HEK293 (cell line): Measurements from ENCODE around the gene ERBIN.

ENCODE experiments used
- PATZ1 ChIP-seq: fragments of 450-650 bp; formaldehyde crosslinking; IDR thresholded peaks from 2 replicates; pipeline ENCODE4 v1.5.1; 2016; ENCODE audit warnings: missing biosample characterization, missing genetic modification characterization
- TRIM28 ChIP-seq: IDR thresholded peaks from 2 replicates; pipeline ENCODE4 v1.6.1; 2011; ENCODE audit warnings: low read length, control low read depth, borderline replicate concordance
- ZNF10 ChIP-seq: fragments of 450-650 bp; formaldehyde crosslinking; IDR thresholded peaks from 2 replicates; pipeline ENCODE4 v1.5.1; 2017; ENCODE audit warnings: missing biosample characterization, missing genetic modification characterization
- ZNF544 ChIP-seq: fragments of 450-650 bp; formaldehyde crosslinking; IDR thresholded peaks from 2 replicates; pipeline ENCODE4 v1.5.0; 2017; ENCODE audit warnings: missing biosample characterization, missing genetic modification characterization
- TF ChIP-seq, protein P1 (sequence below): fragments of 450-650 bp; formaldehyde crosslinking; IDR thresholded peaks from 2 replicates; pipeline ENCODE4 v1.5.1; 2016; ENCODE audit warnings: missing biosample characterization, missing genetic modification characterization
- TF ChIP-seq, protein P2 (sequence below): fragments of 450-650 bp; formaldehyde crosslinking; IDR thresholded peaks from 2 replicates; pipeline ENCODE4 v1.5.1; 2016; ENCODE audit warnings: missing biosample characterization, missing genetic modification characterization

DNA sequence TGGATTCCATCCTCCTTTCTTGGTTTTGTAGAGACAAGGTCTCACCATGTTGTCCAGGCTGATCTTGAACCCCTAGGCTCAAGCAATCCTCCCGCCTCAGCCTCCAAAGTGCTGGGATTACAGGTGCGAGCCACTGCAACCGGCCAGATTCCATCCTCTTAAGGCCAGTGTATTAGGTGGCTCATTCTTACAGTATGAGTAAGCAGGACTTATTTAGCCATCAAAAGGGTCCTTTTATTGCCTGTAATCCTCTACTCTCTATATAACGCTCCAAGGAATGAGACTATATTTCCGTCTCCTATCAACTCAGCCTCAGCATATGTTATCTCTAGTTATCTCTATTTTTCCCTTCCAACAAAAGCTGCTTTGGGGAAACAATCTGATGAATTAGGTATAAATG, 3.0 kb upstream of the ERBIN start:
- TF ChIP-seq, protein P1, sequence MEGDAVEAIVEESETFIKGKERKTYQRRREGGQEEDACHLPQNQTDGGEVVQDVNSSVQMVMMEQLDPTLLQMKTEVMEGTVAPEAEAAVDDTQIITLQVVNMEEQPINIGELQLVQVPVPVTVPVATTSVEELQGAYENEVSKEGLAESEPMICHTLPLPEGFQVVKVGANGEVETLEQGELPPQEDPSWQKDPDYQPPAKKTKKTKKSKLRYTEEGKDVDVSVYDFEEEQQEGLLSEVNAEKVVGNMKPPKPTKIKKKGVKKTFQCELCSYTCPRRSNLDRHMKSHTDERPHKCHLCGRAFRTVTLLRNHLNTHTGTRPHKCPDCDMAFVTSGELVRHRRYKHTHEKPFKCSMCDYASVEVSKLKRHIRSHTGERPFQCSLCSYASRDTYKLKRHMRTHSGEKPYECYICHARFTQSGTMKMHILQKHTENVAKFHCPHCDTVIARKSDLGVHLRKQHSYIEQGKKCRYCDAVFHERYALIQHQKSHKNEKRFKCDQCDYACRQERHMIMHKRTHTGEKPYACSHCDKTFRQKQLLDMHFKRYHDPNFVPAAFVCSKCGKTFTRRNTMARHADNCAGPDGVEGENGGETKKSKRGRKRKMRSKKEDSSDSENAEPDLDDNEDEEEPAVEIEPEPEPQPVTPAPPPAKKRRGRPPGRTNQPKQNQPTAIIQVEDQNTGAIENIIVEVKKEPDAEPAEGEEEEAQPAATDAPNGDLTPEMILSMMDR (tag by site-specific recombination), result no peak
- TF ChIP-seq ZNF10 (tag by site-specific recombination) (no peak), ZNF544 (tag by site-specific recombination) (no peak), TRIM28 (no peak), PATZ1 (no peak)
- TF ChIP-seq, protein P2, sequence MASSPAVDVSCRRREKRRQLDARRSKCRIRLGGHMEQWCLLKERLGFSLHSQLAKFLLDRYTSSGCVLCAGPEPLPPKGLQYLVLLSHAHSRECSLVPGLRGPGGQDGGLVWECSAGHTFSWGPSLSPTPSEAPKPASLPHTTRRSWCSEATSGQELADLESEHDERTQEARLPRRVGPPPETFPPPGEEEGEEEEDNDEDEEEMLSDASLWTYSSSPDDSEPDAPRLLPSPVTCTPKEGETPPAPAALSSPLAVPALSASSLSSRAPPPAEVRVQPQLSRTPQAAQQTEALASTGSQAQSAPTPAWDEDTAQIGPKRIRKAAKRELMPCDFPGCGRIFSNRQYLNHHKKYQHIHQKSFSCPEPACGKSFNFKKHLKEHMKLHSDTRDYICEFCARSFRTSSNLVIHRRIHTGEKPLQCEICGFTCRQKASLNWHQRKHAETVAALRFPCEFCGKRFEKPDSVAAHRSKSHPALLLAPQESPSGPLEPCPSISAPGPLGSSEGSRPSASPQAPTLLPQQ (tag by site-specific recombination), result no peak
